Caco-2 (cell line): Measurements from ENCODE around the gene NOS1AP. TPM values are rescaled to one million over a fixed set of nuclear protein-coding genes. Genes with fewer than 3 reads are reported as not detected.

ENCODE experiments used
- BruUV-seq: library from RNA; stranded (reverse); fragments of 400-500 nt; replicated peaks from 2 replicates; lab custom pipeline; 2021; lab: Mats Ljungman, UMichigan
- CTCF ChIA-PET: fragments of 300-600 bp; sonication (Branson Sonifier 250); formaldehyde crosslinking; loops from one replicate; lab custom pipeline; 2022; ENCODE audit warnings: antibody characterized with exemption; lab: Charles Lee
- POLR2A ChIA-PET: fragments of 300-600 bp; sonication (Branson Sonifier 250); formaldehyde crosslinking; loops from one replicate; lab custom pipeline; 2022; ENCODE audit warnings: antibody characterized with exemption; lab: Charles Lee
- DNase-seq, 2 experiments: peaks; one replicate each; pipeline versions ENCODE4 v3.0.0 to v3.0.0-alpha.2; 2020 to 2022
- H3K27me3 ChIP-seq: replicated peaks from 2 replicates; pipeline ENCODE4 v1.6.0; 2011; ENCODE audit warnings: low read length; ENCODE audit not compliant: control insufficient read depth, insufficient read depth
- H3K36me3 ChIP-seq: 2 replicates; pipeline ENCODE4 v1.5.1; 2011; ENCODE audit warnings: low read length; ENCODE audit not compliant: control insufficient read depth, insufficient read depth
- H3K4me1 ChIP-seq: fragments of 250-450 bp; sonication (Bioruptor Pico); 2 replicates; pipeline ENCODE4 v1.5.1; 2020; ENCODE audit warnings: mild to moderate bottlenecking
- H3K4me3 ChIP-seq: 2 replicates; pipeline ENCODE4 v1.5.1; 2011; ENCODE audit warnings: low read depth, mild to moderate bottlenecking, control low read depth, low read length
- H3K9me3 ChIP-seq: fragments of 250-450 bp; sonication (Bioruptor Pico); 2 replicates; pipeline ENCODE4 v1.5.1; 2020; ENCODE audit warnings: mild to moderate bottlenecking, moderate library complexity
- H3K27ac Mint-ChIP-seq: one replicate; pipeline ENCODE4 v1.8.0; 2022; ENCODE audit warnings: mixed read lengths; ENCODE audit not compliant: unreplicated experiment
- H3K27me3 Mint-ChIP-seq: one replicate; pipeline ENCODE4 v1.8.0; 2022; ENCODE audit warnings: mixed read lengths; ENCODE audit not compliant: insufficient read depth, unreplicated experiment
- H3K36me3 Mint-ChIP-seq: one replicate; pipeline ENCODE4 v1.8.0; 2022; ENCODE audit warnings: mild to moderate bottlenecking, mixed read lengths; ENCODE audit not compliant: insufficient read depth, unreplicated experiment
- H3K4me1 Mint-ChIP-seq: one replicate; pipeline ENCODE4 v1.8.0; 2022; ENCODE audit warnings: low read depth, mixed read lengths; ENCODE audit not compliant: unreplicated experiment
- H3K4me3 Mint-ChIP-seq: one replicate; pipeline ENCODE4 v1.8.0; 2022; ENCODE audit warnings: mild to moderate bottlenecking, moderate library complexity, mixed read lengths; ENCODE audit not compliant: unreplicated experiment
- H3K9me3 Mint-ChIP-seq: one replicate; pipeline ENCODE4 v1.8.0; 2022; ENCODE audit warnings: mixed read lengths; ENCODE audit not compliant: unreplicated experiment
- intact Hi-C: fragments of 100-400 bp; cut with micrococcal nuclease; formaldehyde crosslinking; loops from one replicate; pipeline ENCODE4 v1.10.0; 2022; ENCODE audit not compliant: unreplicated experiment
- total RNA-seq: library from RNA; stranded (reverse); gene quantifications from 2 replicates; pipeline ENCODE4 v1.2.3, GENCODE V29; 2022
- TF ChIP-seq, protein P1 (sequence below), 2 experiments: fragments of 200-600 bp in 1 of 2; IDR thresholded peaks; 1 replicate in 1 of 2; 2 replicates in 1 of 2; pipeline versions ENCODE4 v1.5.1 to v1.8.0; 2011 to 2022; ENCODE audit warnings: antibody characterized with exemption in 1 of 2, control low read depth in 1 of 2, inconsistent platforms in 1 of 2, low read depth in 1 of 2, low read length in 1 of 2, mild to moderate bottlenecking in 1 of 2, moderate library complexity in 1 of 2; ENCODE audit not compliant: insufficient read depth in 1 of 2, severe bottlenecking in 1 of 2, unreplicated experiment in 1 of 2

The NOS1AP gene
- total RNA-seq, 1 experiment from 2014 or later, result 5.5 TPM

DNA sequence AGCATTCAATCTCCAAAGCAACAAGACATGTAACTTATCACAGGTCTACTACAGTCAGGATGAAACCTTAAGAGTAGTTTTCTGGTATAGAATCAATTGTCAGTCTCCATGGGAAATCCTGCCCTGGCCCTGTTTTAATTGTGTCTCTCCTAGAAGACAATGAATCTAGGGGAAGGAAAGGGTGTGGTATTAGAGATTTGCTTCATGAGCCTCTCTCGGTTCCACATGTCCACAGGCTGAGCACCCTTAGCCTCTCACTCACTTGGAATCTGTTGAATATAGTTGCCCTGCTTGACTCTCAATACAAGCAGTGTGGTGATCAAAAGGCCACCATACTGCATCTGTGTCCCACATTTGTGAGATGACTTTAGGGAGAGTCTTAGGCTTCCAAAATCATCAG, 289.4 kb downstream of the NOS1AP start:
- Mint-ChIP-seq H3K27me3 (no peaks in the 10 kb centered on the region), H3K9me3 (no peaks in the 10 kb centered on the region), H3K36me3 (no peaks in the 10 kb centered on the region), H3K4me1 (no peaks in the 10 kb centered on the region), H3K27ac (no peak overlapping the region), H3K4me3 (no peak overlapping the region)
- no TSS peak for BruUV-seq
- DNase-seq, result no peak
- POLR2A ChIA-PET, result no interaction called here
- CTCF ChIA-PET, result no interaction called here
- TF ChIP-seq, protein P1, sequence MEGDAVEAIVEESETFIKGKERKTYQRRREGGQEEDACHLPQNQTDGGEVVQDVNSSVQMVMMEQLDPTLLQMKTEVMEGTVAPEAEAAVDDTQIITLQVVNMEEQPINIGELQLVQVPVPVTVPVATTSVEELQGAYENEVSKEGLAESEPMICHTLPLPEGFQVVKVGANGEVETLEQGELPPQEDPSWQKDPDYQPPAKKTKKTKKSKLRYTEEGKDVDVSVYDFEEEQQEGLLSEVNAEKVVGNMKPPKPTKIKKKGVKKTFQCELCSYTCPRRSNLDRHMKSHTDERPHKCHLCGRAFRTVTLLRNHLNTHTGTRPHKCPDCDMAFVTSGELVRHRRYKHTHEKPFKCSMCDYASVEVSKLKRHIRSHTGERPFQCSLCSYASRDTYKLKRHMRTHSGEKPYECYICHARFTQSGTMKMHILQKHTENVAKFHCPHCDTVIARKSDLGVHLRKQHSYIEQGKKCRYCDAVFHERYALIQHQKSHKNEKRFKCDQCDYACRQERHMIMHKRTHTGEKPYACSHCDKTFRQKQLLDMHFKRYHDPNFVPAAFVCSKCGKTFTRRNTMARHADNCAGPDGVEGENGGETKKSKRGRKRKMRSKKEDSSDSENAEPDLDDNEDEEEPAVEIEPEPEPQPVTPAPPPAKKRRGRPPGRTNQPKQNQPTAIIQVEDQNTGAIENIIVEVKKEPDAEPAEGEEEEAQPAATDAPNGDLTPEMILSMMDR (IDR thresholded peaks at IDR 0.05; ENCODE audit: insufficient read depth in 1 of 2, low read depth in 1 of 2, low read length in 1 of 2, severe bottlenecking in 1 of 2, unreplicated experiment in 1 of 2), result no peak
- H3K9me3 ChIP-seq, result no peaks in the 10 kb centered on the region
- no peak overlapping the region for H3K4me3 ChIP-seq
- no peaks in the 10 kb centered on the region for H3K27me3 ChIP-seq
- H3K36me3 ChIP-seq, result no peaks in the 10 kb centered on the region
- no peaks in the 10 kb centered on the region for H3K4me1 ChIP-seq
- intact Hi-C loops, result loop anchor here (5.0 kb wide), 1 partner anchor 138 kb away; the partner anchor contains the start of gene UHMK1

DNA sequence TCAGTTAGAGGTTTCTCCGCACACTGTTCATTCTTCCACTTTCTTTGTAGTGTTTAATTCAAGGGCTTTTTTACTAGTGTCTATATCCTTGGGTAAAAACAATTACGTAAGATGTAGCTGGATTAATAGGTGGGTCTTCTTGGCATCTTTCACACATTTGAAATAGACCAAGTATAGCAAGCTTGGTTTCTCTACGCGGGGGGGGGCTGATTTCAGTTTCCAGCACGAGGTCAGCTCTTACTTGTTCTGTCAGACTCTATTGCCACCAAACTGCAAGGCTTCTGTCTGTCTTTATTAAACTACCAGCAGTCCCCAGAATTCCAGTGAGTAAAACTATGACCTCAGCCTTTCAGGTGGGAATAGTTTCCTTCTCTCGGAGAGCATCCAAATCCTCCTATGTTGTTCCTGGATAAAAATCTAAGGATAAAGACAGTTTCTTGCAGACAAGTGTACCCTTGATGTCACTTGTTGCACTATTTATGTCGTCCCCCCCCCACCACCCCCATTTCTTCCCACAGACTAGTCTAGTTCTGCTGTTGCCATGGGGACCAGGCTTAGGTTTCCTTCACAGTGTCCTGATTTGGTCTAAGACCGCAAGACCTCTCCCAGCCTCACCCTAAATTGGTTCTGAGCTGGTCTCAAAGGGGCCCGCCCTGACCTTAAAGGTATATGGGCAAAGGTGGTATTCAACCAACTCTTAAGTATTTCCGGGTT, 290.2 kb downstream of the NOS1AP start:
- Histone ChIP-seq H3K4me3 (no peak overlapping the region), H3K4me1 (no peaks in the 10 kb centered on the region), H3K27me3 (no peaks in the 10 kb centered on the region), H3K36me3 (no peaks in the 10 kb centered on the region), H3K9me3 (no peaks in the 10 kb centered on the region)
- Mint-ChIP-seq H3K27me3 (no peaks in the 10 kb centered on the region), H3K27ac (no peak overlapping the region), H3K36me3 (no peaks in the 10 kb centered on the region), H3K9me3 (no peaks in the 10 kb centered on the region), H3K4me1 (no peaks in the 10 kb centered on the region), H3K4me3 (no peak overlapping the region)
- BruUV-seq, result no TSS peak
- TF ChIP-seq, protein P1 (IDR thresholded peaks at IDR 0.05; ENCODE audit: insufficient read depth in 1 of 2, low read depth in 1 of 2, low read length in 1 of 2, severe bottlenecking in 1 of 2, unreplicated experiment in 1 of 2), result no peak
- CTCF ChIA-PET, result no interaction called here
- intact Hi-C loops, result loop anchor here (5.0 kb wide), 1 partner anchor 138 kb away; the partner anchor contains the start of gene UHMK1
- DNase-seq, result no peak
- POLR2A ChIA-PET, result no interaction called here

DNA sequence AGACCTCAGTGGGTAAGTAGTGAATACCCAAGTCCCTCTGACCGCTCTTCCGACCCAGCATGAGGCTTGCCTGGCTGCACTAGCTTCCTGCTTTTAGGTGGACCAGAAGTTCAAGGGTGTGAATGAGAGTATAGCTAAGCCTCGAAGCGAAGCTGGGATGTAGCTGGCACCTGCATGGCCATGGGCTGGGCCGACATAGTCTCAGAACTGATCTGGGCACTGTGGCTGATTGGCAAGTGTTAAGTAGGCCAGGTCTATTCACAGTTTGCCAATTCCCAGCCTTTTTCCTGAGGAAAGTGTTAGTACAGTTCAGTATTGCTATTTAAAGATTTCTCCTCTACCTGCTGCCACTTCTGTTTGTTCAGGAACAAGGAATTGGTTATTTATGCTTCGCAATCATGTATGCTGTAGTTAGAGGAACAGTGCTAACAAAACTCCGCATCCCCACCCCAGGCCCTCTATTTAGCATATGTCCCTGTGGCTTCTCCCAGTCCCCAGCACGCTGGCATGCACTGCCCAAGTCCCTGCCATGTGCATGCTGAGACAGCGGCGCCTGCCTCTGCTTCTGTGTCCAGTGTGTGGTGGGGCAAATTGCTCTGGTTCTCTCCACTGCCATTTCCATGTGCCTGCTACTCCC, 290.9 kb downstream of the NOS1AP start:
- Histone ChIP-seq H3K4me3 (no peak overlapping the region), H3K4me1 (no peaks in the 10 kb centered on the region), H3K9me3 (no peaks in the 10 kb centered on the region), H3K36me3 (no peaks in the 10 kb centered on the region; the same call in 1 of the 2 replicates), H3K27me3 (no peaks in the 10 kb centered on the region)
- POLR2A ChIA-PET, result no interaction called here
- no peaks in the 10 kb centered on the region for H3K27me3 Mint-ChIP-seq
- TF ChIP-seq, protein P1 (IDR thresholded peaks at IDR 0.05; ENCODE audit: insufficient read depth in 1 of 2, low read depth in 1 of 2, low read length in 1 of 2, severe bottlenecking in 1 of 2, unreplicated experiment in 1 of 2), result no peak
- H3K36me3 Mint-ChIP-seq, result no peaks in the 10 kb centered on the region
- CTCF ChIA-PET, result no interaction called here
- no peaks in the 10 kb centered on the region for H3K9me3 Mint-ChIP-seq
- no TSS peak for BruUV-seq
- intact Hi-C loops, result no loop called here
- H3K27ac Mint-ChIP-seq, result no peak overlapping the region
- H3K4me1 Mint-ChIP-seq, result no peaks in the 10 kb centered on the region
- no peak for DNase-seq
- H3K4me3 Mint-ChIP-seq, result no peak overlapping the region
